Measurements from ENCODE around the gene GPR78. TPM values are rescaled to one million over a fixed set of nuclear protein-coding genes. Genes with fewer than 3 reads are reported as not detected.

GPR78 gene
- 0.21 TPM for total RNA-seq
- long read RNA-seq, partial matches to known transcripts, result 2 of 4 reads
- long read RNA-seq, other reads (novel, unspliced or antisense), result 2 of 4 reads

GRCh38 chr4:8580321-8581093, at the start of gene GPR78:
TSS of gene GPR78 (plus strand) at chr4:8580392. CDS start at chr4:8580983, 591 bp downstream.
- H3K27me3 ChIP-seq (ENCODE audit: low read depth), result peaks cover 55% of the 10 kb centered on the region
- DNase-seq (peak; percentile 66), ATAC-seq (peak; percentile 81 to 83)
- H3K9me3 ChIP-seq, result no peaks in the 10 kb centered on the region
- H3K4me3 ChIP-seq, result no peak within 1 kb of the TSS
- intact Hi-C loops (cut with DNase I), result no loop called here
- H3K4me1 ChIP-seq, result no peaks in the 10 kb centered on the region
- no peaks in the 10 kb centered on the region for H3K36me3 ChIP-seq
- no peak for TF ChIP-seq CTCF (IDR thresholded peaks at IDR 0.05)
- H3K27ac ChIP-seq, result no peak within 1 kb of the TSS

- no peak for ATAC-seq
- H3K4me1 ChIP-seq, result peaks cover 26% of the 10 kb centered on the region
- DNase-seq, result no peak
- no peak overlapping the region for H3K27ac ChIP-seq
- H3K36me3 ChIP-seq, result no peaks in the 10 kb centered on the region
- intact Hi-C loops (cut with DNase I), result no loop called here
- H3K9me3 ChIP-seq, result no peaks in the 10 kb centered on the region
- no peak overlapping the region for H3K4me3 ChIP-seq
- TF ChIP-seq CTCF (IDR thresholded peaks at IDR 0.05), result no peak
- no peaks in the 10 kb centered on the region for H3K27me3 ChIP-seq (ENCODE audit: low read depth)
These were observed 47.9 kb upstream of the GPR78 start for GRCh38 chr4:8532245-8532781.

GRCh38 chr4:8533274-8533865, 46.8 kb upstream of the GPR78 start:
- intact Hi-C loops (cut with DNase I), result no loop called here
- no peak for TF ChIP-seq CTCF (IDR thresholded peaks at IDR 0.05)
- no peak overlapping the region for H3K4me3 ChIP-seq
- H3K27me3 ChIP-seq (ENCODE audit: low read depth), result no peaks in the 10 kb centered on the region
- H3K4me1 ChIP-seq, result peaks cover 31% of the 10 kb centered on the region
- no peaks in the 10 kb centered on the region for H3K36me3 ChIP-seq
- no peaks in the 10 kb centered on the region for H3K9me3 ChIP-seq
- DNase-seq (no peak), ATAC-seq (no peak)
- H3K27ac ChIP-seq, result peak overlapping the region; percentile 57

- Histone ChIP-seq H3K36me3 (no peaks in the 10 kb centered on the region), H3K4me1 (peaks cover 31% of the 10 kb centered on the region), H3K27ac (peak overlapping the region; percentile 57), H3K27me3 (ENCODE audit: low read depth) (no peaks in the 10 kb centered on the region), H3K4me3 (peak overlapping the region; percentile 17), H3K9me3 (no peaks in the 10 kb centered on the region)
- peak; percentile 90 to 95 for ATAC-seq
- no peak for DNase-seq
- TF ChIP-seq CTCF (IDR thresholded peaks at IDR 0.05), result no peak
- intact Hi-C loops (cut with DNase I), result no loop called here
These were observed 46.1 kb upstream of the GPR78 start for GRCh38 chr4:8534129-8534528.

- no peak overlapping the region for H3K4me3 ChIP-seq
- no peak for TF ChIP-seq CTCF (IDR thresholded peaks at IDR 0.05)
- H3K4me1 ChIP-seq, result peaks cover 31% of the 10 kb centered on the region
- H3K27me3 ChIP-seq (ENCODE audit: low read depth), result no peaks in the 10 kb centered on the region
- DNase-seq (no peak), ATAC-seq (peak in 1 of 2 donors; percentile 3)
- intact Hi-C loops (cut with DNase I), result no loop called here
- no peaks in the 10 kb centered on the region for H3K36me3 ChIP-seq
- peak overlapping the region; percentile 57 for H3K27ac ChIP-seq
- H3K9me3 ChIP-seq, result no peaks in the 10 kb centered on the region
These were observed 45.6 kb upstream of the GPR78 start for GRCh38 chr4:8534611-8535010.
